ENCODE results near the gene XXYLT1.

- no peak for TF ChIP-seq TAF1 (IDR thresholded peaks at IDR 0.05; ENCODE audit: low read depth, low read length)
- no peak for TF ChIP-seq FOSL1 (IDR thresholded peaks at IDR 0.05; ENCODE audit: insufficient read depth, low read depth, low read length)
- TF ChIP-seq CTCF (IDR thresholded peaks at IDR 0.05; ENCODE audit: control extremely low read depth in 1 of 3, insufficient read depth in 1 of 3, low read depth in 1 of 3, low read length in 3 of 3) = no peak
- TF ChIP-seq HDAC2 (IDR thresholded peaks at IDR 0.05; ENCODE audit: borderline replicate concordance in 1 of 2, low read depth in 2 of 2, low read length in 2 of 2) = no peak
Observed at GRCh38 chr3:195173657-195174056, 97.3 kb downstream of the XXYLT1 start.
